Astrocyte (in vitro differentiated cells and primary cell): ENCODE data around the gene ERCC6L2.

Source experiments
- EZH2 ChIP-seq: IDR thresholded peaks from 2 replicates; pipeline ENCODE4 v1.6.1; 2012; ENCODE audit warnings: mild to moderate bottlenecking, low read length, inconsistent platforms; ENCODE audit not compliant: insufficient read depth
- TF ChIP-seq, protein P1 (sequence below): IDR thresholded peaks from 2 replicates; pipeline ENCODE4 v1.5.1; 2011; ENCODE audit warnings: low read depth, mild to moderate bottlenecking, inconsistent platforms, low read length, moderate library complexity; ENCODE audit not compliant: insufficient read depth

DNA sequence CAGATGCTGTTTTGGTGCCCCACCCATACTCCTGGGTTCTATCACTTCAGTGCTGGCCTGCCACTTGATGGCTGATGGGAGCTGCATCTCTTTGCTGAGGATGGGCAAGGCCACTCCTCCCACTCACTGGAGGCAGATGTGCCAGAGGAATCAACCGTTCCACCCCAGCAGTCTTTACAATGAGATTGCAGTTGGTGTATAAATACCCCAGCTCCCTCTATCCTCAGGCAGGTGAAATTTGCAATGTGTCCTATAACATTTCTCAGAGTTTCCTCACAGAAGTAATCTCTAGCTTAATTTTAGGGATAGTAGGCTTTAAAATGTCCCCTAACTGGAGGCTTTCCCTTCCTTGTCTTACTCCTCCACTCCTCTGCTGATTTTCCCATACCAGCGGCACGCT is 36.5 kb upstream of the ERCC6L2 start:
- TF ChIP-seq, protein P1, sequence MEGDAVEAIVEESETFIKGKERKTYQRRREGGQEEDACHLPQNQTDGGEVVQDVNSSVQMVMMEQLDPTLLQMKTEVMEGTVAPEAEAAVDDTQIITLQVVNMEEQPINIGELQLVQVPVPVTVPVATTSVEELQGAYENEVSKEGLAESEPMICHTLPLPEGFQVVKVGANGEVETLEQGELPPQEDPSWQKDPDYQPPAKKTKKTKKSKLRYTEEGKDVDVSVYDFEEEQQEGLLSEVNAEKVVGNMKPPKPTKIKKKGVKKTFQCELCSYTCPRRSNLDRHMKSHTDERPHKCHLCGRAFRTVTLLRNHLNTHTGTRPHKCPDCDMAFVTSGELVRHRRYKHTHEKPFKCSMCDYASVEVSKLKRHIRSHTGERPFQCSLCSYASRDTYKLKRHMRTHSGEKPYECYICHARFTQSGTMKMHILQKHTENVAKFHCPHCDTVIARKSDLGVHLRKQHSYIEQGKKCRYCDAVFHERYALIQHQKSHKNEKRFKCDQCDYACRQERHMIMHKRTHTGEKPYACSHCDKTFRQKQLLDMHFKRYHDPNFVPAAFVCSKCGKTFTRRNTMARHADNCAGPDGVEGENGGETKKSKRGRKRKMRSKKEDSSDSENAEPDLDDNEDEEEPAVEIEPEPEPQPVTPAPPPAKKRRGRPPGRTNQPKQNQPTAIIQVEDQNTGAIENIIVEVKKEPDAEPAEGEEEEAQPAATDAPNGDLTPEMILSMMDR, result no peak
- no peak for TF ChIP-seq EZH2
